ENCODE results near the gene APOBEC3G.

Gene APOBEC3G

GRCh38 chr22:39089928-39090327, 12.9 kb downstream of the APOBEC3G start:
- TF ChIP-seq RARB (CRISPR knock-in tag; IDR thresholded peaks at IDR 0.05) (no peak), OSR1 (CRISPR knock-in tag; IDR thresholded peaks at IDR 0.05) (no peak)
- ATAC-seq = no peak

DNA sequence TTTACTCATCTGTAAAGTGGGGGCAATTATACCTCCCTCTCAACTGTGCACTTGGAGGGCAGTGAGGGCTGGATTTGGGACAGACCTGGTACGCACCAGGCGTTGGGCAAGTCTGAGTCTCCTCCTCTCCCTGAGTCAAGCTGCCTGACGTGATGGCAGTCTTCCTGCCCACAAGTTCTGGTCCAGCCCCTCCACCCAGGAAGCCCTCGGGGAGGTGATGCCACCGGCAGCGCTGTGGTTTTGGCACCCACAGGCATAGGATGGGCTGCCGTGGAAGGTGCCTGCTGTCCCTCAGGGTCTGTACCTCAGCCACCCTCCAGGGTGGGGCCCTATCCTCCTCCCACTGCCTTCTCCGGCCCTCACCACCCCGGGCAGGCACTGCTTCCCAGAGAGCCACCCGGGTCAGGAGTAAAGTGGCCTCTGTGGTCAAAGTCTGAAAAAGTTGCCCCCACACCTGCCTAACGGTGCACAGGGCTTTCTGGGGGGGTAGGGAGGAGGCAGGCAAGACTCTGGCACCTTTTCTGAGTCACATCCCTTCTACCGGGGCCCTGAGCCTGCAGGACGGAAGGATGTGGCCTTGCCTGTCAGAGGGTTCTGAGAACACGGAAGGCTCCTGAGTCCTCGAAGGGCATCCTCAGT, 13.5 kb downstream of the APOBEC3G start:
- ATAC-seq = no peak
- no peak for TF ChIP-seq CSDC2 (CRISPR knock-in tag; IDR thresholded peaks at IDR 0.05)
- TF ChIP-seq CSRNP3 (CRISPR knock-in tag; IDR thresholded peaks at IDR 0.05) = no peak
- no peak for TF ChIP-seq ZFP3 (CRISPR knock-in tag; IDR thresholded peaks at IDR 0.05)
- TF ChIP-seq TSHZ2 (CRISPR knock-in tag; IDR thresholded peaks at IDR 0.05) = no peak
- TF ChIP-seq, protein P1, sequence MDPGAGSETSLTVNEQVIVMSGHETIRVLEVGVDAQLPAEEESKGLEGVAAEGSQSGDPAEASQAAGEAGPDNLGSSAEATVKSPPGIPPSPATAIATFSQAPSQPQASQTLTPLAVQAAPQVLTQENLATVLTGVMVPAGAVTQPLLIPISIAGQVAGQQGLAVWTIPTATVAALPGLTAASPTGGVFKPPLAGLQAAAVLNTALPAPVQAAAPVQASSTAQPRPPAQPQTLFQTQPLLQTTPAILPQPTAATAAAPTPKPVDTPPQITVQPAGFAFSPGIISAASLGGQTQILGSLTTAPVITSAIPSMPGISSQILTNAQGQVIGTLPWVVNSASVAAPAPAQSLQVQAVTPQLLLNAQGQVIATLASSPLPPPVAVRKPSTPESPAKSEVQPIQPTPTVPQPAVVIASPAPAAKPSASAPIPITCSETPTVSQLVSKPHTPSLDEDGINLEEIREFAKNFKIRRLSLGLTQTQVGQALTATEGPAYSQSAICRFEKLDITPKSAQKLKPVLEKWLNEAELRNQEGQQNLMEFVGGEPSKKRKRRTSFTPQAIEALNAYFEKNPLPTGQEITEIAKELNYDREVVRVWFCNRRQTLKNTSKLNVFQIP (CRISPR knock-in tag; IDR thresholded peaks at IDR 0.05; ENCODE audit: borderline replicate concordance, low read depth) = no peak
- no peak for TF ChIP-seq ESRRG (CRISPR knock-in tag; IDR thresholded peaks at IDR 0.05)
- no peak for TF ChIP-seq TCF4 (CRISPR knock-in tag; IDR thresholded peaks at IDR 0.05; ENCODE audit: borderline replicate concordance)
- TF ChIP-seq ZC3H10 (CRISPR knock-in tag; IDR thresholded peaks at IDR 0.05) = no peak
- TF ChIP-seq, protein P2, sequence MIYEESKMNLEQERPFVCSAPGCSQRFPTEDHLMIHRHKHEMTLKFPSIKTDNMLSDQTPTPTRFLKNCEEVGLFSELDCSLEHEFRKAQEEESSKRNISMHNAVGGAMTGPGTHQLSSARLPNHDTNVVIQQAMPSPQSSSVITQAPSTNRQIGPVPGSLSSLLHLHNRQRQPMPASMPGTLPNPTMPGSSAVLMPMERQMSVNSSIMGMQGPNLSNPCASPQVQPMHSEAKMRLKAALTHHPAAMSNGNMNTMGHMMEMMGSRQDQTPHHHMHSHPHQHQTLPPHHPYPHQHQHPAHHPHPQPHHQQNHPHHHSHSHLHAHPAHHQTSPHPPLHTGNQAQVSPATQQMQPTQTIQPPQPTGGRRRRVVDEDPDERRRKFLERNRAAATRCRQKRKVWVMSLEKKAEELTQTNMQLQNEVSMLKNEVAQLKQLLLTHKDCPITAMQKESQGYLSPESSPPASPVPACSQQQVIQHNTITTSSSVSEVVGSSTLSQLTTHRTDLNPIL (CRISPR knock-in tag; IDR thresholded peaks at IDR 0.05; ENCODE audit: low read depth) = no peak
- no peak for TF ChIP-seq GLIS3 (CRISPR knock-in tag; IDR thresholded peaks at IDR 0.05)
- no peak for TF ChIP-seq OSR1 (CRISPR knock-in tag; IDR thresholded peaks at IDR 0.05)
- no peak for TF ChIP-seq ZFP30 (CRISPR knock-in tag; IDR thresholded peaks at IDR 0.05)
- no peak for TF ChIP-seq RARB (CRISPR knock-in tag; IDR thresholded peaks at IDR 0.05)
- TF ChIP-seq PPARA (CRISPR knock-in tag; IDR thresholded peaks at IDR 0.05; ENCODE audit: borderline replicate concordance) = no peak
- no peak for TF ChIP-seq ARNTL (CRISPR knock-in tag; IDR thresholded peaks at IDR 0.05; ENCODE audit: borderline replicate concordance, low read depth)
- no peak for TF ChIP-seq ZNF70 (CRISPR knock-in tag; IDR thresholded peaks at IDR 0.05)

DNA sequence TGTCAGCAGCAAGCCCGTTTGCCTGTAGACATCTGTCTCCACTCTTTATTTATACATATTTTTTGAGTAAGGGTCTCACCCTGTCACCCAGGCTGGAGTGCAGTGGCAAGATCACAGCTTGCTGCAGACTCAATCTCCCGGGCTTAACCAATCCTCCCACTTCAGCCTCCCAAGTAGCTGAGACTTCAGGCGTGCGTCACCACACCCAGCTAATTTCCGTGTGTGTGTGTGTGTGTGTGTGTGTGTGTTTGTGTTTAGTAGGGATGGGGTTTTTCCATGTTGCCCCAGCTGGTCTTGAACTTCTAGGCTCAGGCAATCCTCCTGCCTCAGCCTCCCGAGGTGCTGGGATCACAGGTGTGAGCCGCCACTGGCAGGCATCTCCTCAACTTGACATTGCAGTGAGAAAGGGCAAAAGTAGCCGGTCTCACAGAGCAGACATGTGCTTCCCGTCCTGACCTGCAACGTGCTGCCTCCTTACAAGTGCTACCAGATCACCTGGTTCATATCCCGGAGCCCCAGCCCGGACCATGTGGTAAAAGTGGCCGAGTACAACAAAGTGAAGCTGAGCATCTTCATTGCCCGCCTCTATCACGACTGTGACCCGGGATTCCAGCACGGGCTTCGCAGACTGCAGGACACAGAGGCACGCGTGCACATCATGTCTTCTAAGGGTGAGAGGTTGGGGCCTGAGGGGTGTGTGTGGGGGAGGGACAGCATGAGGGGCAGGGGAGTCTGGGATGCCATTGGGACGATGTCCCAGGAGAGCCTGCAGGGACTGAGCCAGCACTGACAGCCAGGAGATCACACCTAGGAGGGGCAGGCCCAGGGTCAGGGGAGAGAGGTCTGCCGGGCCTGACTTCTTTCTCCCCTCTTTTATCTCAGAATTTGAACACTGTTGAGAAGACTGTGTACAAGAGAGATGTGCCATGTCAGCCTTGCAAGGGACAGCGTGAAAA, 14.3 kb downstream of the APOBEC3G start:
- no peak for ATAC-seq
- TF ChIP-seq TSHZ2 (CRISPR knock-in tag; IDR thresholded peaks at IDR 0.05) (no peak), GLIS3 (CRISPR knock-in tag; IDR thresholded peaks at IDR 0.05) (no peak), CSRNP3 (CRISPR knock-in tag; IDR thresholded peaks at IDR 0.05) (no peak), RARB (CRISPR knock-in tag; IDR thresholded peaks at IDR 0.05) (no peak), CSDC2 (CRISPR knock-in tag; IDR thresholded peaks at IDR 0.05) (no peak), ZNF8 (CRISPR knock-in tag; IDR thresholded peaks at IDR 0.05) (no peak), OSR1 (CRISPR knock-in tag; IDR thresholded peaks at IDR 0.05) (no peak), BACH2 (CRISPR knock-in tag; IDR thresholded peaks at IDR 0.05; ENCODE audit: borderline replicate concordance) (no peak), ESRRG (CRISPR knock-in tag; IDR thresholded peaks at IDR 0.05) (no peak), TOX (CRISPR knock-in tag; IDR thresholded peaks at IDR 0.05; ENCODE audit: borderline replicate concordance) (no peak), ZFP3 (CRISPR knock-in tag; IDR thresholded peaks at IDR 0.05) (no peak), ZC3H10 (CRISPR knock-in tag; IDR thresholded peaks at IDR 0.05) (no peak)
- TF ChIP-seq, protein P2 (CRISPR knock-in tag; IDR thresholded peaks at IDR 0.05; ENCODE audit: low read depth) = no peak

All from SK-N-SH treated with all-trans-retinoic acid at 6 μM for 48 hours (cell line).